HEK293 (cell line): ENCODE data around the gene KIRREL3.

Experiments
- CTCF ChIP-seq: fragments of 450-650 bp; formaldehyde crosslinking; IDR thresholded peaks from 2 replicates; pipeline ENCODE4 v1.5.1; 2016; ENCODE audit warnings: missing biosample characterization, missing genetic modification characterization
- GLI4 ChIP-seq: fragments of 450-650 bp; formaldehyde crosslinking; IDR thresholded peaks from 2 replicates; pipeline ENCODE4 v1.5.1; 2016; ENCODE audit warnings: missing biosample characterization, missing genetic modification characterization
- KLF16 ChIP-seq: fragments of 450-650 bp; formaldehyde crosslinking; IDR thresholded peaks from 2 replicates; pipeline ENCODE4 v1.5.1; 2017; ENCODE audit warnings: missing biosample characterization, missing genetic modification characterization
- REST ChIP-seq: fragments of 450-650 bp; formaldehyde crosslinking; IDR thresholded peaks from 2 replicates; pipeline ENCODE4 v1.5.1; 2016; ENCODE audit warnings: missing biosample characterization, missing genetic modification characterization
- ZEB2 ChIP-seq: fragments of 450-650 bp; formaldehyde crosslinking; IDR thresholded peaks from 2 replicates; pipeline ENCODE4 v1.5.1; 2016; ENCODE audit warnings: missing biosample characterization, missing genetic modification characterization
- ZFP37 ChIP-seq: fragments of 450-650 bp; formaldehyde crosslinking; IDR thresholded peaks from 2 replicates; pipeline ENCODE4 v1.5.1; 2016; ENCODE audit warnings: missing biosample characterization, missing genetic modification characterization
- ZNF138 ChIP-seq: fragments of 450-650 bp; formaldehyde crosslinking; IDR thresholded peaks from 2 replicates; pipeline ENCODE4 v1.5.1; 2016; ENCODE audit warnings: missing biosample characterization, missing genetic modification characterization, borderline replicate concordance
- ZNF24 ChIP-seq: fragments of 450-650 bp; formaldehyde crosslinking; IDR thresholded peaks from 2 replicates; pipeline ENCODE4 v1.5.1; 2016; ENCODE audit warnings: missing biosample characterization, missing genetic modification characterization
- ZNF501 ChIP-seq: fragments of 450-650 bp; formaldehyde crosslinking; IDR thresholded peaks from 2 replicates; pipeline ENCODE4 v1.5.1; 2016; ENCODE audit warnings: missing biosample characterization, missing genetic modification characterization
- ZNF596 ChIP-seq: fragments of 450-650 bp; IDR thresholded peaks from 2 replicates; pipeline ENCODE4 v1.5.0; 2018; ENCODE audit warnings: missing biosample characterization, mild to moderate bottlenecking, missing genetic modification characterization, moderate library complexity
- ZNF76 ChIP-seq: fragments of 450-650 bp; formaldehyde crosslinking; IDR thresholded peaks from 2 replicates; pipeline ENCODE4; 2016; ENCODE audit warnings: low read depth, missing biosample characterization, missing genetic modification characterization, borderline replicate concordance
- ZNF785 ChIP-seq: fragments of 450-650 bp; formaldehyde crosslinking; IDR thresholded peaks from 2 replicates; pipeline ENCODE4 v1.5.1; 2016; ENCODE audit warnings: missing biosample characterization, missing genetic modification characterization
- ZNF830 ChIP-seq: fragments of 450-650 bp; IDR thresholded peaks from 2 replicates; pipeline ENCODE4 v1.5.0; 2018; ENCODE audit warnings: missing biosample characterization, missing genetic modification characterization, low read depth, mild to moderate bottlenecking, moderate library complexity

- no peak for TF ChIP-seq ZNF830
- TF ChIP-seq CTCF: no peak
- no peak for TF ChIP-seq ZNF785 (tag by site-specific recombination)
- TF ChIP-seq ZFP37: no peak
- TF ChIP-seq ZNF138 (tag by site-specific recombination): no peak
- no peak for TF ChIP-seq ZEB2 (tag by site-specific recombination)
- TF ChIP-seq REST (tag by site-specific recombination): no peak
- no peak for TF ChIP-seq KLF16 (tag by site-specific recombination)
- no peak for TF ChIP-seq ZNF501 (tag by site-specific recombination)
- TF ChIP-seq ZNF24 (tag by site-specific recombination): no peak
- no peak for TF ChIP-seq GLI4 (tag by site-specific recombination)
- no peak for TF ChIP-seq ZNF596
- no peak for TF ChIP-seq ZNF76
Measured at GRCh38 chr11:126841999-126842398, 158.6 kb downstream of the KIRREL3 start.
